Endometrial microvascular endothelial cells (primary cell): ENCODE results near the gene NEDD9. TPM values are rescaled to one million over a fixed set of nuclear protein-coding genes. Genes with fewer than 3 reads are reported as not detected.

ENCODE experiments used
- in situ Hi-C: cut with HindIII; loops from 2 replicates; pipeline ENCODE4 v1.10.0; 2017; ENCODE audit warnings: low sequenced_read_pairs, low pct_unique_long_range_greater_than_20kb; ENCODE audit errors: inconsistent ontology term
- total RNA-seq: library from RNA; depleted of rRNA; stranded (reverse); fragments of >200 nt; gene quantifications from one replicate; pipeline ENCODE4 v1.2.3, GENCODE V29; 2015; ENCODE audit errors: inconsistent ontology term

The NEDD9 gene
- total RNA-seq, 1 donor from 2014 or later = 53.2 TPM

GRCh38 chr6:11209369-11209768 lies 23.1 kb downstream of the NEDD9 start:
- in situ Hi-C loops = no loop called here

GRCh38 chr6:11208854-11209253 lies 23.6 kb downstream of the NEDD9 start:
- in situ Hi-C loops = no loop called here

GRCh38 chr6:11208267-11208666 lies 24.2 kb downstream of the NEDD9 start:
- in situ Hi-C loops = no loop called here

- in situ Hi-C loops = no loop called here
Measured at GRCh38 chr6:11207199-11207968, 25.1 kb downstream of the NEDD9 start.

GRCh38 chr6:11206576-11206975 lies 25.9 kb downstream of the NEDD9 start:
- in situ Hi-C loops = no loop called here

- in situ Hi-C loops = no loop called here
Measured at GRCh38 chr6:11204794-11205366, 27.6 kb downstream of the NEDD9 start.

GRCh38 chr6:11204005-11204399 lies 28.5 kb downstream of the NEDD9 start:
- in situ Hi-C loops = no loop called here

GRCh38 chr6:11203306-11204004 lies 29.0 kb downstream of the NEDD9 start:
- in situ Hi-C loops = no loop called here

- in situ Hi-C loops = no loop called here
Measured at GRCh38 chr6:11202513-11203305, 29.8 kb downstream of the NEDD9 start.

GRCh38 chr6:11201772-11202512 lies 30.5 kb downstream of the NEDD9 start:
- in situ Hi-C loops = no loop called here

- in situ Hi-C loops = no loop called here
Measured at GRCh38 chr6:11201015-11201414, 31.5 kb downstream of the NEDD9 start.

- in situ Hi-C loops = no loop called here
Measured at GRCh38 chr6:11200356-11200755, 32.1 kb downstream of the NEDD9 start.

GRCh38 chr6:11198663-11199603 lies 33.5 kb downstream of the NEDD9 start:
- in situ Hi-C loops = loop anchor here (10.0 kb wide), 1 partner anchor 56 kb away; no protein-coding TSS in a partner anchor

GRCh38 chr6:11197850-11198249 lies 34.6 kb downstream of the NEDD9 start:
- in situ Hi-C loops = loop anchor here (10.0 kb wide), 1 partner anchor 57 kb away; no protein-coding TSS in a partner anchor

- in situ Hi-C loops = loop anchor here (10.0 kb wide), 1 partner anchor 58 kb away; no protein-coding TSS in a partner anchor
Measured at GRCh38 chr6:11197175-11197536, 35.3 kb downstream of the NEDD9 start.

GRCh38 chr6:11196511-11197174 lies 35.8 kb downstream of the NEDD9 start:
- in situ Hi-C loops = loop anchor here (10.0 kb wide), 1 partner anchor 58 kb away; no protein-coding TSS in a partner anchor
